SK-N-SH (cell line): ENCODE results near the gene MRPL58. TPM values are rescaled to one million over a fixed set of nuclear protein-coding genes. Genes with fewer than 3 reads are reported as not detected.

Experiments used
- CTCF ChIA-PET: fragments of 300-600, 350-600 bp; formaldehyde crosslinking; extraction: SDS; loops from one replicate; lab custom pipeline; 2021; lab: Yijun Ruan, JAX
- POLR2A ChIA-PET: fragments of 350-600 bp; sonication (Branson Sonifier 250); formaldehyde crosslinking; extraction: SDS; loops from one replicate; lab custom pipeline; 2020; ENCODE audit warnings: antibody characterized with exemption, inconsistent platforms; lab: Yijun Ruan, JAX
- DNase-seq: peaks from one replicate; pipeline ENCODE4 v3.0.0; 2012
- H2AFZ ChIP-seq: fragments of 200-600 bp; sonication (generic); 2 replicates; pipeline ENCODE4 v1.8.1; 2016; ENCODE audit warnings: antibody characterized with exemption, mild to moderate bottlenecking, low read depth
- H3F3A ChIP-seq: fragments of 200-600 bp; sonication (generic); replicated peaks from 2 replicates; pipeline ENCODE3; 2016; ENCODE audit warnings: antibody characterized with exemption, mild to moderate bottlenecking; ENCODE audit not compliant: insufficient read depth
- H3K27ac ChIP-seq, 2 experiments: fragments of 200-500 bp in 1 of 2; fragments of 200-600 bp in 1 of 2; sonication (Bioruptor generic) in 1 of 2; sonication (generic), shearing (Covaris generic) in 1 of 2; 2 replicates each; pipeline versions ENCODE4 v1.5.1 to v1.6.1; 2014 to 2016; ENCODE audit warnings: low read depth in 2 of 2, inconsistent platforms in 1 of 2, low read length in 1 of 2, mild to moderate bottlenecking in 1 of 2, mixed read lengths in 1 of 2
- H3K27me3 ChIP-seq: fragments of 200-600 bp; sonication (generic), shearing (Covaris generic); 2 replicates; pipeline ENCODE4 v1.6.1; 2016; ENCODE audit warnings: mixed run types; ENCODE audit not compliant: insufficient read depth
- H3K36me3 ChIP-seq, 2 experiments: fragments of 200-500 bp in 1 of 2; fragments of 200-600 bp in 1 of 2; sonication (Bioruptor generic) in 1 of 2; sonication (generic) in 1 of 2; replicated peaks in 1 of 2; 2 replicates each; pipeline versions ENCODE3 to v1.5.1; 2014 to 2016; ENCODE audit warnings: low read length in 1 of 2, mild to moderate bottlenecking in 1 of 2; ENCODE audit not compliant: insufficient read depth in 2 of 2, control insufficient read depth in 1 of 2
- H3K4me1 ChIP-seq, 2 experiments: fragments of 200-500 bp in 1 of 2; fragments of 200-600 bp in 1 of 2; sonication (Bioruptor generic) in 1 of 2; sonication (generic), shearing (Covaris generic) in 1 of 2; 2 replicates each; pipeline versions ENCODE4 v1.5.1 to v1.6.1; 2014 to 2016; ENCODE audit warnings: low read depth in 1 of 2, low read length in 1 of 2, mixed run types in 1 of 2; ENCODE audit not compliant: insufficient read depth in 2 of 2, control insufficient read depth in 1 of 2
- H3K4me2 ChIP-seq: fragments of 200-600 bp; sonication (generic), shearing (Covaris generic); 2 replicates; pipeline ENCODE4 v1.6.1; 2017; ENCODE audit warnings: mixed run types
- H3K4me3 ChIP-seq, 2 experiments: fragments of 200-500 bp in 1 of 2; fragments of 200-600 bp in 1 of 2; sonication (Bioruptor generic) in 1 of 2; sonication (generic), shearing (Covaris generic) in 1 of 2; 2 replicates each; pipeline versions ENCODE4 v1.5.1 to v1.8.1; 2014 to 2016; ENCODE audit warnings: low read depth in 2 of 2, inconsistent platforms in 1 of 2, low read length in 1 of 2, mild to moderate bottlenecking in 1 of 2, mixed read lengths in 1 of 2, moderate library complexity in 1 of 2
- H3K79me2 ChIP-seq: fragments of 200-600 bp; sonication (generic); 2 replicates; pipeline ENCODE4 v1.8.1; 2017; ENCODE audit warnings: mild to moderate bottlenecking; ENCODE audit not compliant: insufficient read depth
- H3K9ac ChIP-seq: fragments of 200-600 bp; sonication (generic); 2 replicates; pipeline ENCODE4 v1.6.1; 2017; ENCODE audit warnings: mixed run types
- H3K9me2 ChIP-seq: fragments of 200-600 bp; sonication (generic); 2 replicates; pipeline ENCODE4 v1.6.1; 2017; ENCODE audit warnings: mixed run types
- H3K9me3 ChIP-seq: fragments of 200-600 bp; sonication (generic); 2 replicates; pipeline ENCODE4 v1.6.1; 2017; ENCODE audit warnings: mixed run types, mild to moderate bottlenecking, moderate library complexity
- H4K20me1 ChIP-seq: fragments of 200-600 bp; sonication (generic); 2 replicates; pipeline ENCODE4 v1.6.1; 2017; ENCODE audit warnings: mild to moderate bottlenecking, mixed run types; ENCODE audit not compliant: insufficient read depth
- EP300 ChIP-seq, 2 experiments: IDR thresholded peaks; 2 replicates each; pipeline versions ENCODE4 v1.4.0 to v1.6.1; 2012; ENCODE audit warnings: borderline replicate concordance in 1 of 2, low read depth in 1 of 2, low read length in 1 of 2
- EZH2phosphoT487 ChIP-seq: fragments of 200-600 bp; sonication (generic); IDR thresholded peaks from 2 replicates; pipeline ENCODE4 v1.6.1; 2017; ENCODE audit warnings: low read depth, mixed run types, mild to moderate bottlenecking, antibody characterized with exemption, moderate library complexity, borderline replicate concordance
- FOXM1 ChIP-seq: IDR thresholded peaks from 2 replicates; pipeline ENCODE4 v1.4.0; 2012; ENCODE audit warnings: low read depth, mild to moderate bottlenecking
- GABPA ChIP-seq: IDR thresholded peaks from 2 replicates; pipeline ENCODE4 v1.4.0; 2012; ENCODE audit warnings: low read depth, mild to moderate bottlenecking
- GATA2 ChIP-seq: sonication (generic); formaldehyde crosslinking; IDR thresholded peaks from 2 replicates; pipeline ENCODE4 v1.5.0; 2020; ENCODE audit warnings: mild to moderate bottlenecking, missing genetic modification reagents
- MXI1 ChIP-seq: IDR thresholded peaks from 2 replicates; pipeline ENCODE4 v1.6.1; 2012; ENCODE audit warnings: mild to moderate bottlenecking, low read depth, low read length, improper control_type of control experiment
- NFIC ChIP-seq: IDR thresholded peaks from 2 replicates; pipeline ENCODE4 v1.4.0; 2012; ENCODE audit warnings: borderline replicate concordance
- POLR2AphosphoS5 ChIP-seq: IDR thresholded peaks from 2 replicates; pipeline ENCODE4 v1.6.1; 2012; ENCODE audit warnings: low read depth, low read length
- RFX5 ChIP-seq: IDR thresholded peaks from 2 replicates; pipeline ENCODE4 v1.6.1; 2012; ENCODE audit warnings: mild to moderate bottlenecking, improper control_type of control experiment, low read length
- SMC3 ChIP-seq: IDR thresholded peaks from 2 replicates; pipeline ENCODE4 v1.6.1; 2012; ENCODE audit warnings: low read depth, low read length, improper control_type of control experiment
- TAF1 ChIP-seq: IDR thresholded peaks from 2 replicates; pipeline ENCODE4 v1.6.1; 2012; ENCODE audit warnings: low read depth, mild to moderate bottlenecking, low read length, moderate library complexity, borderline replicate concordance
- TCF12 ChIP-seq: IDR thresholded peaks from 2 replicates; pipeline ENCODE4 v1.4.0; 2012
- TEAD4 ChIP-seq: IDR thresholded peaks from 2 replicates; pipeline ENCODE4 v1.4.0; 2012; ENCODE audit warnings: mild to moderate bottlenecking, borderline replicate concordance; ENCODE audit not compliant: insufficient read depth
- YY1 ChIP-seq: IDR thresholded peaks from 2 replicates; pipeline ENCODE4 v1.4.0; 2012; ENCODE audit warnings: low read depth, mild to moderate bottlenecking
- WGBS: methylation state at CpG from one replicate; pipeline ENCODE4 v1.1.6; 2017; ENCODE audit warnings: low lambda C conversion rate; 5-methylcytosine and 5-hydroxymethylcytosine counted together
- polyA plus RNA-seq, 3 experiments: library from polyadenylated mRNA; depleted of rRNA; stranded (reverse); fragments of >200 nt; gene quantifications; 2 replicates each; pipeline ENCODE4 v1.2.3, GENCODE V29; 2012
- TF ChIP-seq, protein P1 (sequence below): fragments of 150-350 bp; IDR thresholded peaks from 2 replicates; pipeline ENCODE4 v1.6.1; 2017; ENCODE audit warnings: antibody characterized with exemption, low read length, low read depth, borderline replicate concordance
- TF ChIP-seq, protein P2 (sequence below): IDR thresholded peaks from 2 replicates; pipeline ENCODE4 v1.6.1; 2012; ENCODE audit warnings: mild to moderate bottlenecking, low read depth, low read length, moderate library complexity

Gene MRPL58
- polyA plus RNA-seq, 1 of the 3 experiments (the other 2 are of a cell fraction), result 87.3 TPM

DNA sequence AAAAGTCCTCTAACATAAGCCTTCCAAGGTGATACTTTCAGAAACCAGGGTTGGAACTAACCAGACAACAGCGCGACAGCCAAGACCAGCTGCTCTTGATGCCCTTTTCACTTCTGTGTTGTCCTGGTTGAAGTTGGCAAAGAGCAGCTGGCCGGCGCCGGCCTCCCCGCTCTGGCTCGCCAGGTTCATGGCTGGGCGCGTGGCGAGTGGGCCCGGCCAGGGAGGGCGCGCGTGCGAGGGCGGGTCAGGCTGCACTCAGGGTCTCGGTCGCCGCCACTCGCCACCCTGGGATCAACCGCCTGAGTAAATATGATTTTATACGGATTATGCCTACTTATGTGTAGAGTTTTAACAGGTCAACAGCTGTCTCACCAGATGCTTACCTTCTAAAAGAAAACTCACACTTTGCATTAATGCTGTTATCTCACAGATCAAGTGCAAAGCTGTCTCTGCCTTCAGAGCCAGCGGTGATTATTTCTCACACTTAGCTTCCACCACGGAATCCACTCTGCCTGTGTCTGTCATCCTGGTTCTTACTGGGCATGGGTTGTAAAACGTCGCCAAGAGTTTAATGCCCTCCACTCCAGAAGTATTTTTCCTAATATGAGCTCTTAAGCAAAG, 48.1 kb downstream of the MRPL58 start:
- H3K4me1 ChIP-seq, result no peaks in the 10 kb centered on the region
- H3K9me2 ChIP-seq, result no peaks in the 10 kb centered on the region
- H3K9ac ChIP-seq, result no peak overlapping the region
- H3K27me3 ChIP-seq, result no peaks in the 10 kb centered on the region
- TF ChIP-seq TEAD4 (no peak), TCF12 (no peak), FOXM1 (no peak), EZH2phosphoT487 (no peak), SMC3 (no peak), NFIC (no peak), POLR2AphosphoS5 (no peak), EP300 (IDR thresholded peaks at IDR 0.05; ENCODE audit: borderline replicate concordance in 1 of 2, low read depth in 1 of 2, low read length in 1 of 2) (no peak), RFX5 (no peak), YY1 (no peak), GABPA (no peak), TAF1 (no peak), GATA2 (CRISPR knock-in tag) (no peak), MXI1 (no peak)
- TF ChIP-seq, protein P1, sequence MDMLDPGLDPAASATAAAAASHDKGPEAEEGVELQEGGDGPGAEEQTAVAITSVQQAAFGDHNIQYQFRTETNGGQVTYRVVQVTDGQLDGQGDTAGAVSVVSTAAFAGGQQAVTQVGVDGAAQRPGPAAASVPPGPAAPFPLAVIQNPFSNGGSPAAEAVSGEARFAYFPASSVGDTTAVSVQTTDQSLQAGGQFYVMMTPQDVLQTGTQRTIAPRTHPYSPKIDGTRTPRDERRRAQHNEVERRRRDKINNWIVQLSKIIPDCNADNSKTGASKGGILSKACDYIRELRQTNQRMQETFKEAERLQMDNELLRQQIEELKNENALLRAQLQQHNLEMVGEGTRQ, result no peak
- TF ChIP-seq, protein P2, sequence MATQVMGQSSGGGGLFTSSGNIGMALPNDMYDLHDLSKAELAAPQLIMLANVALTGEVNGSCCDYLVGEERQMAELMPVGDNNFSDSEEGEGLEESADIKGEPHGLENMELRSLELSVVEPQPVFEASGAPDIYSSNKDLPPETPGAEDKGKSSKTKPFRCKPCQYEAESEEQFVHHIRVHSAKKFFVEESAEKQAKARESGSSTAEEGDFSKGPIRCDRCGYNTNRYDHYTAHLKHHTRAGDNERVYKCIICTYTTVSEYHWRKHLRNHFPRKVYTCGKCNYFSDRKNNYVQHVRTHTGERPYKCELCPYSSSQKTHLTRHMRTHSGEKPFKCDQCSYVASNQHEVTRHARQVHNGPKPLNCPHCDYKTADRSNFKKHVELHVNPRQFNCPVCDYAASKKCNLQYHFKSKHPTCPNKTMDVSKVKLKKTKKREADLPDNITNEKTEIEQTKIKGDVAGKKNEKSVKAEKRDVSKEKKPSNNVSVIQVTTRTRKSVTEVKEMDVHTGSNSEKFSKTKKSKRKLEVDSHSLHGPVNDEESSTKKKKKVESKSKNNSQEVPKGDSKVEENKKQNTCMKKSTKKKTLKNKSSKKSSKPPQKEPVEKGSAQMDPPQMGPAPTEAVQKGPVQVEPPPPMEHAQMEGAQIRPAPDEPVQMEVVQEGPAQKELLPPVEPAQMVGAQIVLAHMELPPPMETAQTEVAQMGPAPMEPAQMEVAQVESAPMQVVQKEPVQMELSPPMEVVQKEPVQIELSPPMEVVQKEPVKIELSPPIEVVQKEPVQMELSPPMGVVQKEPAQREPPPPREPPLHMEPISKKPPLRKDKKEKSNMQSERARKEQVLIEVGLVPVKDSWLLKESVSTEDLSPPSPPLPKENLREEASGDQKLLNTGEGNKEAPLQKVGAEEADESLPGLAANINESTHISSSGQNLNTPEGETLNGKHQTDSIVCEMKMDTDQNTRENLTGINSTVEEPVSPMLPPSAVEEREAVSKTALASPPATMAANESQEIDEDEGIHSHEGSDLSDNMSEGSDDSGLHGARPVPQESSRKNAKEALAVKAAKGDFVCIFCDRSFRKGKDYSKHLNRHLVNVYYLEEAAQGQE, result no peak
- H3K4me2 ChIP-seq, result no peak overlapping the region
- H4K20me1 ChIP-seq, result no peaks in the 10 kb centered on the region
- no peaks in the 10 kb centered on the region for H3K9me3 ChIP-seq
- H3F3A ChIP-seq, result no peaks in the 10 kb centered on the region
- ChIA-PET POLR2A (interaction anchor here (0.9 kb wide), 1 partner anchor 98 kb away, joined by 3 read pairs; no protein-coding TSS in a partner anchor), CTCF (interaction anchor here (0.6 to 3.4 kb wide), 23 partner anchors 9 to 601 kb away, joined by 3 to 19 read pairs (median 4); partner anchors contain the start of genes NT5C and OTOP2)
- peaks cover 45 to 72% of the 10 kb centered on the region in 2 experiments for H3K36me3 ChIP-seq
- H2AFZ ChIP-seq, result no peak overlapping the region
- H3K79me2 ChIP-seq, result peaks cover 14% of the 10 kb centered on the region; the same call in 1 of the 2 replicates
- DNase-seq, result no peak
- H3K4me3 ChIP-seq, result no peak overlapping the region
- 95% methylated on average over 26 of the region's 26 CpGs for WGBS
- H3K27ac ChIP-seq, result no peak overlapping the region
